ENCODE data around the gene ZBTB9.
A peak's percentile ranks its signal among the peaks of the same experiment; 100 is the strongest.

Gene ZBTB9

GRCh38 chr6:33490198-33490597, 35.8 kb downstream of the ZBTB9 start:
- H3K36me3 ChIP-seq (ENCODE audit: control insufficient read depth, insufficient read depth, low read length), result no peaks in the 10 kb centered on the region
- no peak overlapping the region for H4K5ac ChIP-seq (ENCODE audit: low read length)
- H3K4me1 ChIP-seq (ENCODE audit: control insufficient read depth, low read depth, low read length), result no peaks in the 10 kb centered on the region
- H3K27ac ChIP-seq (ENCODE audit: low read depth, low read length), result no peak overlapping the region
- H3K4me3 ChIP-seq (ENCODE audit: low read length), result no peak overlapping the region
- no CpG with 5 or more reads among the region's 3 CpGs for WGBS (ENCODE audit: extremely low coverage, insufficient coverage, low lambda C conversion rate)
- H3K4ac ChIP-seq (ENCODE audit: low read depth, low read length), result no peak overlapping the region
- no peak overlapping the region for H3K9ac ChIP-seq (ENCODE audit: low read length)
- no peaks in the 10 kb centered on the region for H3K79me2 ChIP-seq (ENCODE audit: control insufficient read depth, insufficient read depth, low read length)
- H3K4me2 ChIP-seq (ENCODE audit: low read length), result no peak overlapping the region
- no peak overlapping the region for H3K23ac ChIP-seq (ENCODE audit: low read length)
- peak; percentile 44 for DNase-seq
- H3K56ac ChIP-seq (ENCODE audit: low read length), result no peak overlapping the region
- no peak overlapping the region for H2AK5ac ChIP-seq (ENCODE audit: low read length)
- H2BK5ac ChIP-seq (ENCODE audit: low read length), result no peak overlapping the region
- H3K18ac ChIP-seq (ENCODE audit: low read length), result no peak overlapping the region
- H3K27me3 ChIP-seq (ENCODE audit: insufficient read depth, low read length, poor library complexity), result no peaks in the 10 kb centered on the region
- no peaks in the 10 kb centered on the region for H3K79me1 ChIP-seq (ENCODE audit: low read length)
- H4K8ac ChIP-seq (ENCODE audit: low read depth, low read length), result no peak overlapping the region
- H2BK15ac ChIP-seq (replicated peaks; ENCODE audit: low read depth), result no peak overlapping the region
- no peak overlapping the region for H2BK120ac ChIP-seq (ENCODE audit: low read depth, low read length)

GRCh38 chr6:33490621-33491020, 36.2 kb downstream of the ZBTB9 start:
- no peak overlapping the region for H3K56ac ChIP-seq (ENCODE audit: low read length)
- no peak overlapping the region for H4K5ac ChIP-seq (ENCODE audit: low read length)
- no peaks in the 10 kb centered on the region for H3K27me3 ChIP-seq (ENCODE audit: insufficient read depth, low read length, poor library complexity)
- DNase-seq, result peak; percentile 34
- H2BK15ac ChIP-seq (replicated peaks; ENCODE audit: low read depth), result no peak overlapping the region
- H3K4me2 ChIP-seq (ENCODE audit: low read length), result no peak overlapping the region
- no peak overlapping the region for H2BK120ac ChIP-seq (ENCODE audit: low read depth, low read length)
- no peaks in the 10 kb centered on the region for H3K79me2 ChIP-seq (ENCODE audit: control insufficient read depth, insufficient read depth, low read length)
- no peak overlapping the region for H3K23ac ChIP-seq (ENCODE audit: low read length)
- WGBS (ENCODE audit: extremely low coverage, insufficient coverage, low lambda C conversion rate), result no CpG with 5 or more reads among the region's 6 CpGs
- no peak overlapping the region for H3K4ac ChIP-seq (ENCODE audit: low read depth, low read length)
- H3K36me3 ChIP-seq (ENCODE audit: control insufficient read depth, insufficient read depth, low read length), result no peaks in the 10 kb centered on the region
- H3K9ac ChIP-seq (ENCODE audit: low read length), result no peak overlapping the region
- no peak overlapping the region for H3K27ac ChIP-seq (ENCODE audit: low read depth, low read length)
- no peaks in the 10 kb centered on the region for H3K79me1 ChIP-seq (ENCODE audit: low read length)
- H3K4me3 ChIP-seq (ENCODE audit: low read length), result no peak overlapping the region
- no peak overlapping the region for H3K18ac ChIP-seq (ENCODE audit: low read length)
- H2AK5ac ChIP-seq (ENCODE audit: low read length), result no peak overlapping the region
- no peaks in the 10 kb centered on the region for H3K4me1 ChIP-seq (ENCODE audit: control insufficient read depth, low read depth, low read length)
- H4K8ac ChIP-seq (ENCODE audit: low read depth, low read length), result no peak overlapping the region
- no peak overlapping the region for H2BK5ac ChIP-seq (ENCODE audit: low read length)

- Histone ChIP-seq H3K79me2 (ENCODE audit: control insufficient read depth, insufficient read depth, low read length) (no peaks in the 10 kb centered on the region), H3K9ac (ENCODE audit: low read length) (no peak overlapping the region), H3K4me2 (ENCODE audit: low read length) (no peak overlapping the region), H4K8ac (ENCODE audit: low read depth, low read length) (no peak overlapping the region), H2BK15ac (replicated peaks; ENCODE audit: low read depth) (no peak overlapping the region), H4K5ac (ENCODE audit: low read length) (no peak overlapping the region), H3K79me1 (ENCODE audit: low read length) (no peaks in the 10 kb centered on the region), H3K36me3 (ENCODE audit: control insufficient read depth, insufficient read depth, low read length) (no peaks in the 10 kb centered on the region), H3K18ac (ENCODE audit: low read length) (no peak overlapping the region), H3K27ac (ENCODE audit: low read depth, low read length) (no peak overlapping the region), H3K4me3 (ENCODE audit: low read length) (no peak overlapping the region), H3K4ac (ENCODE audit: low read depth, low read length) (no peak overlapping the region), H3K56ac (ENCODE audit: low read length) (no peak overlapping the region), H2BK120ac (ENCODE audit: low read depth, low read length) (no peak overlapping the region), H3K23ac (ENCODE audit: low read length) (no peak overlapping the region), H2BK5ac (ENCODE audit: low read length) (no peak overlapping the region), H3K4me1 (ENCODE audit: control insufficient read depth, low read depth, low read length) (no peaks in the 10 kb centered on the region), H2AK5ac (ENCODE audit: low read length) (no peak overlapping the region), H3K27me3 (ENCODE audit: insufficient read depth, low read length, poor library complexity) (no peaks in the 10 kb centered on the region)
- DNase-seq, result peak; percentile 66
- WGBS (ENCODE audit: extremely low coverage, insufficient coverage, low lambda C conversion rate), result no CpG with 5 or more reads among the region's 4 CpGs
These were observed 37.7 kb downstream of the ZBTB9 start for GRCh38 chr6:33492093-33492492.

GRCh38 chr6:33497157-33497556, 42.8 kb downstream of the ZBTB9 start:
- H3K23ac ChIP-seq (ENCODE audit: low read length), result no peak overlapping the region
- no peak overlapping the region for H3K4me2 ChIP-seq (ENCODE audit: low read length)
- H3K36me3 ChIP-seq (ENCODE audit: control insufficient read depth, insufficient read depth, low read length), result no peaks in the 10 kb centered on the region
- H2BK15ac ChIP-seq (replicated peaks; ENCODE audit: low read depth), result no peak overlapping the region
- H3K4me1 ChIP-seq (ENCODE audit: control insufficient read depth, low read depth, low read length), result no peaks in the 10 kb centered on the region
- no peak overlapping the region for H3K18ac ChIP-seq (ENCODE audit: low read length)
- no peak overlapping the region for H3K27ac ChIP-seq (ENCODE audit: low read depth, low read length)
- no peaks in the 10 kb centered on the region for H3K79me1 ChIP-seq (ENCODE audit: low read length)
- no peak overlapping the region for H3K56ac ChIP-seq (ENCODE audit: low read length)
- WGBS (ENCODE audit: extremely low coverage, insufficient coverage, low lambda C conversion rate), result no CpG with 5 or more reads among the region's 7 CpGs
- no peak overlapping the region for H3K9ac ChIP-seq (ENCODE audit: low read length)
- H3K4ac ChIP-seq (ENCODE audit: low read depth, low read length), result no peak overlapping the region
- no peak overlapping the region for H4K8ac ChIP-seq (ENCODE audit: low read depth, low read length)
- no peaks in the 10 kb centered on the region for H3K27me3 ChIP-seq (ENCODE audit: insufficient read depth, low read length, poor library complexity)
- no peak overlapping the region for H3K4me3 ChIP-seq (ENCODE audit: low read length)
- no peak overlapping the region for H4K5ac ChIP-seq (ENCODE audit: low read length)
- no peak overlapping the region for H2BK5ac ChIP-seq (ENCODE audit: low read length)
- no peak for DNase-seq
- no peaks in the 10 kb centered on the region for H3K79me2 ChIP-seq (ENCODE audit: control insufficient read depth, insufficient read depth, low read length)
- H2AK5ac ChIP-seq (ENCODE audit: low read length), result no peak overlapping the region
- no peak overlapping the region for H2BK120ac ChIP-seq (ENCODE audit: low read depth, low read length)

GRCh38 chr6:33502486-33502885, 48.1 kb downstream of the ZBTB9 start:
- Histone ChIP-seq H3K18ac (ENCODE audit: low read length) (no peak overlapping the region), H3K56ac (ENCODE audit: low read length) (no peak overlapping the region), H3K79me1 (ENCODE audit: low read length) (no peaks in the 10 kb centered on the region), H3K4me1 (ENCODE audit: control insufficient read depth, low read depth, low read length) (no peaks in the 10 kb centered on the region), H3K36me3 (ENCODE audit: control insufficient read depth, insufficient read depth, low read length) (no peaks in the 10 kb centered on the region), H3K27me3 (ENCODE audit: insufficient read depth, low read length, poor library complexity) (no peaks in the 10 kb centered on the region), H3K4ac (ENCODE audit: low read depth, low read length) (no peak overlapping the region), H3K23ac (ENCODE audit: low read length) (no peak overlapping the region), H3K9ac (ENCODE audit: low read length) (no peak overlapping the region), H2AK5ac (ENCODE audit: low read length) (no peak overlapping the region), H3K79me2 (ENCODE audit: control insufficient read depth, insufficient read depth, low read length) (no peaks in the 10 kb centered on the region), H3K4me3 (ENCODE audit: low read length) (no peak overlapping the region), H2BK5ac (ENCODE audit: low read length) (no peak overlapping the region), H4K5ac (ENCODE audit: low read length) (no peak overlapping the region), H2BK15ac (replicated peaks; ENCODE audit: low read depth) (no peak overlapping the region), H3K27ac (ENCODE audit: low read depth, low read length) (no peak overlapping the region), H2BK120ac (ENCODE audit: low read depth, low read length) (no peak overlapping the region), H3K4me2 (ENCODE audit: low read length) (no peak overlapping the region), H4K8ac (ENCODE audit: low read depth, low read length) (no peak overlapping the region)
- DNase-seq, result no peak
- whole genome bisulfite sequencing (ENCODE audit: extremely low coverage, insufficient coverage, low lambda C conversion rate), result no CpG with 5 or more reads among the region's 23 CpGs

GRCh38 chr6:33504486-33504885, 50.1 kb downstream of the ZBTB9 start:
- Histone ChIP-seq H2BK5ac (ENCODE audit: low read length) (no peak overlapping the region), H4K8ac (ENCODE audit: low read depth, low read length) (no peak overlapping the region), H2BK15ac (replicated peaks; ENCODE audit: low read depth) (no peak overlapping the region), H2BK120ac (ENCODE audit: low read depth, low read length) (no peak overlapping the region), H3K27ac (ENCODE audit: low read depth, low read length) (no peak overlapping the region), H3K9ac (ENCODE audit: low read length) (no peak overlapping the region), H3K79me2 (ENCODE audit: control insufficient read depth, insufficient read depth, low read length) (no peaks in the 10 kb centered on the region), H3K4me2 (ENCODE audit: low read length) (no peak overlapping the region), H3K4me1 (ENCODE audit: control insufficient read depth, low read depth, low read length) (no peaks in the 10 kb centered on the region), H3K4me3 (ENCODE audit: low read length) (no peak overlapping the region), H3K36me3 (ENCODE audit: control insufficient read depth, insufficient read depth, low read length) (no peaks in the 10 kb centered on the region), H4K5ac (ENCODE audit: low read length) (no peak overlapping the region), H3K27me3 (ENCODE audit: insufficient read depth, low read length, poor library complexity) (no peaks in the 10 kb centered on the region), H3K18ac (ENCODE audit: low read length) (no peak overlapping the region), H3K23ac (ENCODE audit: low read length) (no peak overlapping the region), H3K4ac (ENCODE audit: low read depth, low read length) (no peak overlapping the region), H3K56ac (ENCODE audit: low read length) (no peak overlapping the region), H2AK5ac (ENCODE audit: low read length) (no peak overlapping the region), H3K79me1 (ENCODE audit: low read length) (no peaks in the 10 kb centered on the region)
- no peak for DNase-seq

Measured in mesendoderm (in vitro differentiated cells).